Stimulated activated CD8-positive, alpha-beta memory T cell treated with anti-CD3 and anti-CD28 coated beads, Interleukin-12 subunit alpha, Interleukin-12 subunit beta, amount 100 ng/mL, for 24 hours (primary cell): ENCODE results near the gene NPY1R.

Experiments
- DNase-seq: peaks from one replicate; pipeline ENCODE4 v3.0.0-alpha.2; 2020; ENCODE audit errors: extremely low read depth

Gene NPY1R

GRCh38 chr4:163332526-163333406 lies at the start of gene NPY1R:
Gene NPY1R, minus strand, starts transcription at chr4:163332596. Its CDS starts 6,042 bp downstream, at chr4:163326554.
- DNase-seq = no peak

- no peak for DNase-seq
Measured at GRCh38 chr4:163380703-163381102, 48.3 kb upstream of the NPY1R start.

GRCh38 chr4:163378661-163379060 lies 46.3 kb upstream of the NPY1R start:
- DNase-seq = no peak

- no peak for DNase-seq
Measured at GRCh38 chr4:163372029-163372428, 39.6 kb upstream of the NPY1R start.

- DNase-seq = no peak
Measured at GRCh38 chr4:163367651-163368050, 35.3 kb upstream of the NPY1R start.

DNA sequence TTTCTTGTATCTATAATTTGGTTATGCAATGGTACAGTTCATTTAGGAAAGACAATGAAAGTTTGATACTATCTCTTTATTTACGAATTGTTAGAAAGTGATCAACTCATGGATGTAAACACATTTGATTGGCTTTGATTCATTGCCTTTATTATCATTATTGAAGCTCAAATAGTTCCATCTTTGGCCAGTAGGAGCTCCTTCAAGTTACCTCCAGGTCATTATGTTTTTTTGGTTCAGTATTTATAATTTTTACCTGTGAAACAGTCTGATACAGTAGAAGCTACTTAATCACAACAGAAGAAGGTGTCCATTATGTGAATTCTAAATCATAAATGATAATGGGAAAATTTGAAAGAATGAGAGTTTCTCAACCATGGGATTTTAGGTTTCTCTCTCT lies 23.7 kb upstream of the NPY1R start:
- DNase-seq = no peak

DNA sequence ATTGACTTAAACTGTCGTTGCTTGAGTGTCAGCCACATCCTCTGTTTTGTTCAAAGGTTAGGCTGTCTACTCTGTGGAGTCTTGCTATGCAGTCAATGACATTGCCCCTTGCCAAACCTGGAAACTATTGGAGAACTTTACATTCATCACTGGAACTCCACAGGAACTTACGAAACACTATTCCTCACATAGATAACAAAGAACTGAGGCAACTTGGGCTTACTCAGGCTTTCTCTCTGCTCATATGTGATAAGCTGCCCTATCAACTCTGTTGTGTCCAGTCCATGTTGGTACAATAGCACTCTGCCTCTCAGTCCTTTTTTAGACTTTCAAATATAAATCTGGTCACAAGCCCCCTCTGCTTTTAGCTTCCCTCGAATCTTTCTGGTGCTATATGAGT lies 20.7 kb upstream of the NPY1R start:
- no peak for DNase-seq

DNA sequence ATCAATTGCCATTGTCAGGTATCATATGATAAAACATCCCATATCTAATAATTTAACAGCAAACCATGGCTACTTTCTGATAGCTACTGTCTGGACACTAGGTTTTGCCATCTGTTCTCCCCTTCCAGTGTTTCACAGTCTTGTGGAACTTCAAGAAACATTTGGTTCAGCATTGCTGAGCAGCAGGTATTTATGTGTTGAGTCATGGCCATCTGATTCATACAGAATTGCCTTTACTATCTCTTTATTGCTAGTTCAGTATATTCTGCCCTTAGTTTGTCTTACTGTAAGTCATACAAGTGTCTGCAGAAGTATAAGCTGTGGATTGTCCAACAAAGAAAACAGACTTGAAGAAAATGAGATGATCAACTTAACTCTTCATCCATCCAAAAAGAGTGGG lies 18.3 kb upstream of the NPY1R start:
- no peak for DNase-seq

- DNase-seq = no peak
Measured at GRCh38 chr4:163344147-163345125, 12.0 kb upstream of the NPY1R start.

DNA sequence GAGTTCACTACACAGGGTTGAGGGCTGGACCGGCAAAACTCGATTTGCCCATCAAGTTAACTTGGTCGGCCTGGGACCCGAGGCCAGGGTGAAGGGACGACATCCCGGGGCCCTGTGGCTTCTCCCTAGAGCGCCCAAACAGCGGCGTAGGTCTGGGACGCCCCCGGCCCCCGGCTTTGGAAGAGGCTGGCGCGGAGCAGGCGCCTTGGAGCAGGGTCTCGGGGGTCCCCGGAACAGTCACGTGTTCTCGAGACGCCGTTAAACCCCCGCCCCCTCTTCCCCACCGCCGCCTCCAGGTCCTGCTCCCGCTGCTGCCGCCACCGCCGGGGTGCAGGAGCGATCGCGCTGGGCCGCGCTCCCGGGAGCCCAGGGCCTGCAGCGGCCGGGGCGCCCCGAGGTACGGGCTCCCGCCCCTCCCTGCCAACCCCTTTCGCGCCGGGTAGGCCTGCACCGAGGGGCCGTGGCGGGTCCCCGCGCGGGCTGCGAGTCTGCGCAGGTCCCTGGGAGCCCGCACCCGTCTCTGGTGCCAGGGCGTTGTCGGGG lies 11.3 kb upstream of the NPY1R start, which contains the start of gene NPY5R:
Gene NPY5R, plus strand, starts transcription at position 289 of the 543 bp plus-strand sequence. CDS start 6,382 bp downstream, outside the sequence.
- no peak for DNase-seq

DNA sequence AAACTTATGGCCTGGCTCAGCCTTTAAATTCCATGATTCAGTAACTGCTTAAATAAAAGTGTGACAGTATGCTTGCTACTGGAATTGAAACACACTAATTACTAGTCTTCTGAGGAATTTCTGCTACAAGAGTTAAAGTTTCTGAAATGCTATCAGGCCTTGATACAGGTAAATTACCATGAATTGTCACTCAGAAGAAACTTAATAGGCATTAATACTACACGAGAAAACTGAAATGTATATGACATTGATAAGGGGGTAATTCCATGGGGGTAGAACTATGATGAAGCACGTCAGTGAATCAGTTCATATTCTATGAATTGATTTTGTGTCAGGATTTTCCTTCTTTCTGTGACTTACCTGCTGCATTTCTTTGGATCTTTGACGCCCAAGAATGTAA lies 3.0 kb upstream of the NPY1R start:
- DNase-seq = no peak

DNA sequence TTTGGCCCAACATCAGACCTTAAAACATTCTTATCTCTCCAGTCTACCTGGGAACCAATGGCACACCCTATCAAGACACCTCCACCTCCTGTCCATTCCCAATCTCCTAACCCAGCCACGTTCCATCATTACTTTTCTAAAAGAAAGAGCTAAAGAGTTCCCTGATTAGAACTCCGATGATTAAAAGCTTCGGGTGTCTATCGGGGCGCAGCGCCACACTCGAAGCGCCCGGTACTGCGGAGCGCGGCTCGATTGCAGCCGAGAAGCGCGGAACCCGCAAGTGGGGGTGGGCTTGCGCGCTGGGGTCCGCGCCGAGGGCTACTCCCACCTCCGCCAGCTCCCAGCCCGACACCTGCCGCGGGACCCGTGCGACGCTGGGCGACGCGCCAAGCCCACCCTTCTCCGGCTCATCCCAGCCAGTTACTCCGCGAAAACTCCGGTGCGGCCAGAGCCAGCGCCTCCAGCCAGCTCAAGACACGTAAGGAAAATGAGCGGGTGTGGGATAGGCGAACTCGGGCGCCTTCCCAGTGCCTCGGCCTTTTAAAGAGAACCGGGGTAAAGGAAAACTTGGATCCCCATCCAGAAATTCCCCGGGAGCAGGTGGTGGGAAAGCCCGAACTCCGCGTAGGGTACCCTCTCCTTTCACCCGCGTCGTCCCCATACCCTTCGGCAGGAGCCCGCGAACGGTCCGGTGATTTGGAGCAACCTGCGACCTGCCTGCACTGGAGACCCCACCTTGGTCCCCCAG lies 593 bp downstream of the NPY1R start:
- no peak for DNase-seq

DNA sequence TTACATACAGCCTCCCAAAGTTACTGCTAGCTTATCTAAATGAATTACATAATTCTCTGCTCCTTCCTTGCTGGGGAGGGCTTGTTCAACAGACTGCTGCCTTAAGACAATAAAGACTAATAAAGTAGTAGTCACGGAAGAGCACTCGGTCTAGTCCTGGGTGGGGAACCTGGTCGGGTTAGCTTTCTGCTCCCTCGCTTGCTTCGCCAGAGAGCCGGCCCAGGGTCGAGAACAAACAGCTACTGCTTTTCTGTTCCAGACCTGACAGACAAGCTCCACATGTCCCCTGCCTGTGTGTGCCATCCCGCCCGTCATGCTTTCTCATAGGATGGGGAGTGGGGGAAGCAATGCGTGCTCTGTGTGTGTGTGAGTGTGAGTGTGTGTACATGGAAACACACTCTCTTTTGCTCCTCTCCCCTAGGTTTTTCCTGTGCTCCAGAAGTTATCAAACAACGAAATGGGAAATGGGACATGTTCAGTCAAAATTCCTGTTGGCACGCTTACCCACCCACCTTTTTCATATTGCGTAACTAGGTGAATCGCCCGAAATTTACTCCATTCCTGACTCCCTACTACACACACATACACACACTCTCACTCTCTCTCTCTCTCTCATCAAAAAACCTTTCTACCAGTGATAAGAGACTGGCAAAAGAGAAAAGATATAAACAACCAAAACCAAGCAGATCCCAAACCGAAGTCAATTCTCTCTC lies 1.3 kb downstream of the NPY1R start:
- no peak for DNase-seq

DNA sequence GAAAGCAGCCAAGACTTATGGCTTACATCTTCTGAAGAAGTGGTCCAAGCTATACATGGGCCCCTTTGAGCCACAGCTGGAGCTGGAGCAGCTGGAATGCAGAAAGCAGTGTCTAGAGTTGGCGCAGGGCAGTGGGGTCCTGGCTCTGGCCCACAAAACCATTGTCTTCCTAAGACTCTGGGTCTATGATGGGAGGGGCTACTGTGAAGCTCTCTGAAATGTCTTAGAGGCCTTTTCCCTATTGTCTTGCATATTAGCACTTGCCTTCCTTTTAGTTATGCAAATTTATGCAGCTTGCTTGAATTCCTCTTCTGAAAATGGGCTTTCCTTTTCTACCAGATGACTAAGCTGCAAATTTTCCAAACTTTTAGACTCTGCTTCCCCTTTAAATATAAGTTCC lies 15.3 kb downstream of the NPY1R start:
- DNase-seq = no peak

DNA sequence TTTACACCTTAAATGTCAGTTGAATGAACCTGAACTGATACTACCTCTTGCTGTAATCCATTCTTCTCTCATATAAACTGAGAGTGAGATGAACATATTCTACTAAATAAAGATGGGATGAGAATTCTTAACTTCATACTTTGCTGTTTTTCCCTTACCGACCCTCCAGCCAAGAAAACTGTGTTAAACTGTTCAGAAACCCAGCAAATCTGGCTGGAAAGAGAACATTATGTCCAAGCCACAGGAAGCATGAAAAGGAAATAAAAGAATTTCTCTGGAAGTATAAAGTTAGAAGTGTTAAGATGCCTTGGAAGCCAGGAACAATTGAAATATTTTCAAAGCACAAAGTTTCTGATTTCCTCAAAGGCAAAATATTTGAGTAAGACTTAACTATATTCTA lies 22.9 kb downstream of the NPY1R start:
- DNase-seq = no peak

DNA sequence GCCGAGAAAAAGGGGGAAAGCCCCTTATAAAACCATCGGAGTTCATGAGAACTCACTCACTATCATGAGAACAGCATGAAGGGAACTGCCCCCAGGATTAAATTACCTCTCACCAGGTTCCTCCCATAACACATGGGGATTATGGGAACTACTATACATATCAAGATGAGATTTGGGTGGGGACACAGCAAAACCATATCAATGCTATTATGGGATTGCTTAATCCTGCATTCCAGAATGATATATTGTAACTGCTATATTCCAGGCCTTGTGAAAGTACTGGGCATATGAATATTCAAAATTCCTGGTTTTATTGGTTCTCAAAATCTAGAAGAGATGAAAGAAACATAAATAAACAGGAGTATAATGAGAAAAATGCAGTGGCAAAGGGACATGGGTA lies 29.3 kb downstream of the NPY1R start:
- no peak for DNase-seq

GRCh38 chr4:163300445-163300844 lies 32.0 kb downstream of the NPY1R start:
- DNase-seq = no peak

DNA sequence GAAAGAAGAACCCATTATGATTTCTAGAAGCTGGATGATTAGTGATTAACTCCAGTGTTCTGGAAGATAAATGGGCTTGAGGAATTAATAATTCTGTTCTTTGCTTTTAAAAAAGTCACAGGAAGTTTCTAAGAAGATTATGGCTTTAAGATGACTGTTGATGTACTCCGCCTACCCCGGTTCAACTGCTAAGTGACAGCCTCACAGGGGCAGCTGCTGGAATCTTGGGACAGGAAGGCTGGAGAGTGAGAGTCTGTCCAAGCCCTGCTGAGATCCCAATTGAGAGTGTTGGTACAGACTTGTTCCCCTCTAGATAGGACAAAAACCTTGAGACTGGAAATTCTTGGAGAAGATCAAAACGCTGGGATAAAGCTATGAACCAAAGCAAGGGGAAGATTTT lies 37.3 kb downstream of the NPY1R start:
- DNase-seq = no peak

- DNase-seq = no peak
Measured at GRCh38 chr4:163284304-163284703, 48.1 kb downstream of the NPY1R start.

DNA sequence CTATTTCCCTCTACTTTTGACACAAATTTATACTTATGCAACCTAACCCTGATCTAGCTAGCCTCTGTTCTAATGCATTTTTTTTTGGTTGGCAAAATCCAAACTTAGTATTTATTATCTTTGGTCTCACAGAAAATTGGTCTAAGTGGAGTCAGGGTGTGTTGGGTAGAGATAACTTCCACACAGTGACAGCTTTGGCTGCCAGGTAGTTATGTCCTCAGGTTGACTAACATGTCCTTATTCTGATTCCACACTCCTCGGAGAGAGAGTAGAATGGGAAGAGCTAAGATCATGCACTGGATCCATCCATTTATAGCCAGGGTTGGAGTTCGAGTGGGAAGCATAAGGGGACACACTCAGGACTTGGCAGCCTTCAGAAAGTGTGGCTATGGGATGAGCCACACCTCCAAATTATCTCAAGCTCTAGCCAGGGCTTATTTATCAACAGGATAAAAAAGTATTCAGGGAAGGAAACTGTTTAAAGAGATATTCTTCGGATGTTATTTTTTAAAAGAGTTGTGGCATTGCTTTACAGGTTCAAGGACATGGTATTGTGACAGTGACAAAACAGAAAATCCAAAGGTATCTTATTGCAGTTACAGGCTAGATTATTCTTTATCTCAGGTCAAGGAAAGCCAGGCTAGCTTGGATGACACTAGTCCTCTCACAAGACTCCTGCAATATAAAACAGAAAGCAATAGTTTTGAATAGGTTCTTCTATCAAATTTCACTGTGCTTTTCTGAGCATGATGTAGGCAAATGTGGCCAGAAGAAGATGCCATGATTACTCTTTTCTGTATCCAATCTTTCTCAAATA lies 51.5 kb downstream of the NPY1R start:
- DNase-seq = no peak
